Hepatocyte (in vitro differentiated cells): ENCODE measurements around the gene RPS6KA1. TPM values are rescaled to one million over a fixed set of nuclear protein-coding genes. Genes with fewer than 3 reads are reported as not detected.
"Not testable (repeated sequence)": the region's sequence is repeated elsewhere in the genome, so short reads cannot be mapped to it uniquely, and the experiment has no call there.

Source experiments
- DNase-seq: peaks from one replicate; pipeline ENCODE4 v3.0.0-alpha.2; 2016; ENCODE audit warnings: low spot score
- H2AFZ ChIP-seq: fragments of 200-600 bp; sonication (generic); 2 replicates; pipeline ENCODE4 v1.6.0; 2016; ENCODE audit warnings: antibody characterized with exemption, mild to moderate bottlenecking
- H3K27ac ChIP-seq: fragments of 200-600 bp; sonication (generic); 2 replicates; pipeline ENCODE4 v1.5.1; 2016; ENCODE audit warnings: mild to moderate bottlenecking
- H3K27me3 ChIP-seq: fragments of 200-600 bp; sonication (generic); 2 replicates; pipeline ENCODE4 v1.6.1; 2016
- H3K36me3 ChIP-seq: fragments of 200-600 bp; sonication (generic); replicated peaks from 2 replicates; pipeline ENCODE4 v1.5.1; 2016; ENCODE audit warnings: low read depth; ENCODE audit not compliant: insufficient read depth
- H3K4me1 ChIP-seq: fragments of 200-600 bp; sonication (generic); 2 replicates; pipeline ENCODE4 v1.5.1; 2016; ENCODE audit warnings: mild to moderate bottlenecking, moderate library complexity; ENCODE audit not compliant: insufficient read depth
- H3K4me2 ChIP-seq: fragments of 200-600 bp; sonication (generic); 2 replicates; pipeline ENCODE4 v1.6.0; 2016
- H3K4me3 ChIP-seq: fragments of 200-600 bp; sonication (generic); 2 replicates; pipeline ENCODE4 v1.5.1; 2016; ENCODE audit warnings: mild to moderate bottlenecking
- H3K79me2 ChIP-seq: fragments of 200-600 bp; sonication (generic); 2 replicates; pipeline ENCODE4 v1.6.0; 2017; ENCODE audit warnings: mild to moderate bottlenecking
- H3K9me2 ChIP-seq: fragments of 200-600 bp; sonication (generic); replicated peaks from 2 replicates; pipeline ENCODE4 v1.6.0; 2017; ENCODE audit warnings: mild to moderate bottlenecking; ENCODE audit not compliant: insufficient read depth
- H3K9me3 ChIP-seq: fragments of 200-600 bp; sonication (generic); 2 replicates; pipeline ENCODE4 v1.5.1; 2016; ENCODE audit warnings: low read depth, mild to moderate bottlenecking
- H4K20me1 ChIP-seq: fragments of 200-600 bp; sonication (generic); 2 replicates; pipeline ENCODE4 v1.6.0; 2016; ENCODE audit warnings: mild to moderate bottlenecking; ENCODE audit not compliant: insufficient read depth, poor library complexity, severe bottlenecking
- EZH2 ChIP-seq: fragments of 200-600 bp; sonication (generic); IDR thresholded peaks from 2 replicates; pipeline ENCODE4 v1.6.1; 2016; ENCODE audit warnings: antibody characterized with exemption, mild to moderate bottlenecking, borderline replicate concordance
- EZH2phosphoT487 ChIP-seq: fragments of 200-600 bp; sonication (generic); IDR thresholded peaks from one replicate; pipeline ENCODE4 v1.6.1; 2018; ENCODE audit warnings: antibody characterized with exemption, mild to moderate bottlenecking, low read depth, moderate library complexity; ENCODE audit not compliant: unreplicated experiment, severe bottlenecking
- WGBS: methylation state at CpG from one replicate; pipeline ENCODE4 v1.1.6; 2016; ENCODE audit warnings: low lambda C conversion rate; ENCODE audit errors: missing lambda C conversion rate; 5-methylcytosine and 5-hydroxymethylcytosine counted together
- polyA plus RNA-seq: library from polyadenylated mRNA; unstranded; fragments of >200 nt; fragmentation: Nextera tagmentation; extraction: Ambion mirVana; gene quantifications from 2 replicates; pipeline ENCODE4 v1.2.1, GENCODE V29; 2016
- total RNA-seq: library from RNA; depleted of rRNA; stranded (reverse); fragments of >200 nt; gene quantifications from 2 replicates; pipeline ENCODE4 v1.2.3, GENCODE V29; 2014
- TF ChIP-seq, protein P1 (sequence below): fragments of 200-600 bp; sonication (generic); IDR thresholded peaks from 2 replicates; pipeline ENCODE4 v1.5.1; 2016; ENCODE audit warnings: antibody characterized with exemption, mild to moderate bottlenecking; ENCODE audit not compliant: poor library complexity

The RPS6KA1 gene
- total and polyA plus RNA-seq, 2 experiments from 2014 or later, result 30.2 to 30.6 TPM

DNA sequence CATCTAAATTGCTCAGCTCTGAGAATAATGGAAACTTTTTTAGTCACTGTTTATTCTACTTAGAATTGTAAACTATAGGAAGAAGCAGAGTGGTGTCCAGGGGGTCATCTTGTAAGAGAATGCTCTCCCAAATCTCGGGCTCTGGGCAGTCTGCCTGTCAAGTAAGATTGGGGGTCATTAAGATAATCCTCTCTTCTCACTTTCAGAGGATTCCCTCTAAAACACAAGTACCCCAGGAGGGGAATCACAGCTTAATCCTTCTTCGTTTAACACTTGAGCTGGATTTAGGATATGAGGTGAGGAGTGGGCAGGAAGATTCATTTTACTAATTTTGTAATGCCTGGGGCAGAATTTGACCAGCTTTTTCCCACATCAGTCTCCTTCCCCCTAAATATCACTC, 81.2 kb downstream of the RPS6KA1 start:
- H3K9me2 ChIP-seq, result no peaks in the 10 kb centered on the region

DNA sequence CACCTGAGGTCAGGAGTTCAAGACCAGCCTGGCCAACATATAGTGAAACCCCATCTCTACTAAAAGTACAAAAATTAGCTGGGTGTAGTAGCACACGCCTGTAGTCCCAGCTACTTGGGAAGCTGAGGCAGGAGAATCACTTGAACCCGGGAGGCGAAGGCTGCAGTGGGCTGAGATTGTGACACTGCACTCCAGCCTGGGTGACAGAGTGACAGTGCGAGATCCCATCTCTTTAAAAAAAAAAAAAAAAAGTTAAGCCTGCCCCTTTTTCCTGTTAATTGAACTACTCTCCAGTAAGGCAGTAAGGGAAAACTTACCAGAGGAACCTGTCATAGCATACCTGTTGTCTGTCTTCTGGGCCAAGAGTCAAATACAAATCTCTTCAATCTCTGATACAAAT, 83.1 kb downstream of the RPS6KA1 start:
- H3K27me3 ChIP-seq, H3K4me2 ChIP-seq, DNase-seq, H3K9me2 ChIP-seq, H3K79me2 ChIP-seq, H3K36me3 ChIP-seq, H3K9me3 ChIP-seq, H4K20me1 ChIP-seq, H3K27ac ChIP-seq, H3K4me3 ChIP-seq, H2AFZ ChIP-seq, H3K4me1 ChIP-seq: not testable (repeated sequence)
- WGBS, result 84% methylated on average over 4 of the region's 4 CpGs

More for the DNA sequence above, 81.2 kb downstream of the RPS6KA1 start:
- no peak for DNase-seq
- no peaks in the 10 kb centered on the region for H3K9me3 ChIP-seq
- TF ChIP-seq EZH2phosphoT487 (no peak), EZH2 (no peak)
- TF ChIP-seq, protein P1, sequence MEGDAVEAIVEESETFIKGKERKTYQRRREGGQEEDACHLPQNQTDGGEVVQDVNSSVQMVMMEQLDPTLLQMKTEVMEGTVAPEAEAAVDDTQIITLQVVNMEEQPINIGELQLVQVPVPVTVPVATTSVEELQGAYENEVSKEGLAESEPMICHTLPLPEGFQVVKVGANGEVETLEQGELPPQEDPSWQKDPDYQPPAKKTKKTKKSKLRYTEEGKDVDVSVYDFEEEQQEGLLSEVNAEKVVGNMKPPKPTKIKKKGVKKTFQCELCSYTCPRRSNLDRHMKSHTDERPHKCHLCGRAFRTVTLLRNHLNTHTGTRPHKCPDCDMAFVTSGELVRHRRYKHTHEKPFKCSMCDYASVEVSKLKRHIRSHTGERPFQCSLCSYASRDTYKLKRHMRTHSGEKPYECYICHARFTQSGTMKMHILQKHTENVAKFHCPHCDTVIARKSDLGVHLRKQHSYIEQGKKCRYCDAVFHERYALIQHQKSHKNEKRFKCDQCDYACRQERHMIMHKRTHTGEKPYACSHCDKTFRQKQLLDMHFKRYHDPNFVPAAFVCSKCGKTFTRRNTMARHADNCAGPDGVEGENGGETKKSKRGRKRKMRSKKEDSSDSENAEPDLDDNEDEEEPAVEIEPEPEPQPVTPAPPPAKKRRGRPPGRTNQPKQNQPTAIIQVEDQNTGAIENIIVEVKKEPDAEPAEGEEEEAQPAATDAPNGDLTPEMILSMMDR, result no peak
- no peak overlapping the region for H3K4me2 ChIP-seq
- H3K4me1 ChIP-seq, result no peaks in the 10 kb centered on the region
- H3K36me3 ChIP-seq, result no peaks in the 10 kb centered on the region
- no peaks in the 10 kb centered on the region for H3K79me2 ChIP-seq
- no peaks in the 10 kb centered on the region for H4K20me1 ChIP-seq
- no peak overlapping the region for H3K27ac ChIP-seq
- no peak overlapping the region for H3K4me3 ChIP-seq
- no peaks in the 10 kb centered on the region for H3K27me3 ChIP-seq
- H2AFZ ChIP-seq, result no peak overlapping the region
- 21% methylated on average over 2 of the region's 2 CpGs for WGBS

DNA sequence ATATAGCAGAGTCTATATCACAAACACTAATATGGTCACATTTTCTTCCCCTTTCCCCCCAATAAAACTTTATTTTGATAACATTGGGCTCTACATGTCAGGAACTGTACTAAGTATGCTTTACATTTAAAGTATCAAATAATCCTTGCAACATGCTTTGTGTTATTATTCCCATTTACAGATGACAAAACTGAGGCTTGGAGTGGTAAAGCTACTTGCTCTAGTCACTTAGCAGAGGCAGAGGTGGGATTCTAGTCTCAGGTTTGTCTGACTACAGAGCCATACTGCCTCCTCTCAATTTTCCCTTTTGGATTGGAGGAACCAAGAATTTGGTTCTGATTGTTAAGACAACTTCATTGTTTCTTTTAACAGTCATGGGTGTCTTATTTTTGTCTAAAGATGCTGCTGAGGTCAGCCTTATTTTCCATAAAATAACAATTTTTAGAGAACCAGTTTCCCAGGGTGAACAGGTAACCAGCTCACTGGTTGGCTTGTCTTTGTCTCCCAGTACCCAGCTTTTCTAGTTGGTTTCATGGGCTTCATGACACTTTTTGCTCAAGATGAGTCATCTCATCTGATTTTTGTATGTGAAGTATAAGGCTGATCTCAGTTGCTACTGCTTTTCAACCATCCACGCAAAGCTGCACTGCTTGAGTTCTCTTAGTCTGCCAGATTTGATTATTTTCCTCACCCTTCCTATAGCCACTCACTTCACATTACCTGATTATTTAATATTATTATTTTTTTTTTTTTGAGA, 85.3 kb downstream of the RPS6KA1 start:
- no peaks in the 10 kb centered on the region for H3K9me2 ChIP-seq
- H3K4me2 ChIP-seq, result no peak overlapping the region
- no peaks in the 10 kb centered on the region for H3K36me3 ChIP-seq
- no peaks in the 10 kb centered on the region for H3K79me2 ChIP-seq
- 91% methylated on average over 1 of the region's 1 CpG for WGBS
- no peaks in the 10 kb centered on the region for H3K9me3 ChIP-seq
- TF ChIP-seq EZH2phosphoT487, result no peak
- TF ChIP-seq EZH2, result no peak
- TF ChIP-seq, protein P1, result no peak
- no peak for DNase-seq
- H4K20me1 ChIP-seq, result no peaks in the 10 kb centered on the region
- H3K27me3 ChIP-seq, result no peaks in the 10 kb centered on the region
- H3K4me3 ChIP-seq, result no peak overlapping the region
- H3K27ac ChIP-seq, result no peak overlapping the region
- no peak overlapping the region for H2AFZ ChIP-seq
- peaks cover 15% of the 10 kb centered on the region for H3K4me1 ChIP-seq

DNA sequence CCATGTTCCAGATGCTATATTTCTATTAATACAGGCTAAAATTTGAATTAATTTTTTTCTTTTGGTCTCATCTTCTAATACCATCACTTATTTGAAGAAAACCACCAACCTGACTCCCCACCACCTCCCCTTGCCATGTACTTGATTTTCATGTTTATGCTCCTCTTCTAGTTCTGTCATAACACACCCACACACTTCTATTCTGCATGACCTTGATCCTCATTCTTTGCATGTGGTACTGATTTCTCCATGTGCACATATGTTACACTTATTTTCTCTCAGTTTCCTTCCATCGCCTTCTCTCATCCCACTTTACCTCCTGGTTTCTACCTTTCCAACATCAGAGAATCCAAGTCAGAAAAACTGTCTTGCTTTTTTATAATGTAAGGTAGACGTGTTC, 87.3 kb downstream of the RPS6KA1 start:
- WGBS, result 95% methylated on average over 2 of the region's 2 CpGs
- Histone ChIP-seq H4K20me1 (no peaks in the 10 kb centered on the region), H3K4me2 (no peak overlapping the region), H3K9me3 (no peaks in the 10 kb centered on the region), H3K27ac (no peak overlapping the region), H3K79me2 (no peaks in the 10 kb centered on the region), H3K27me3 (no peaks in the 10 kb centered on the region), H3K4me3 (no peak overlapping the region), H3K9me2 (no peaks in the 10 kb centered on the region), H3K36me3 (no peaks in the 10 kb centered on the region), H3K4me1 (peaks cover 18% of the 10 kb centered on the region), H2AFZ (no peak overlapping the region)
- DNase-seq, result no peak
- TF ChIP-seq EZH2phosphoT487, result no peak
- no peak for TF ChIP-seq EZH2
- TF ChIP-seq, protein P1, result no peak
